ENCODE data around the gene CAPS2. TPM values are rescaled to one million over a fixed set of nuclear protein-coding genes. Genes with fewer than 3 reads are reported as not detected.

CAPS2 gene
- total and polyA plus RNA-seq, 9 of the 15 experiments (the other 6 are each of a cell fraction or from before 2014, with no cell fraction given) = 0.10 to 0.82 (median 0.47) TPM; not detected in 1

- peak; percentile 78 for TF ChIP-seq E2F3 (CRISPR knock-in tag; IDR thresholded peaks at IDR 0.05)
- no peak for TF ChIP-seq SIRT6 (IDR thresholded peaks at IDR 0.05; ENCODE audit: low read depth, low read length)
- TF ChIP-seq CHD2 (IDR thresholded peaks at IDR 0.05; ENCODE audit: low read depth, low read length) = no peak
- peak; percentile 69 for TF ChIP-seq FIP1L1 (IDR thresholded peaks at IDR 0.05; ENCODE audit: low read depth, low read length, poor library complexity, severe bottlenecking)
- TF ChIP-seq ZC3H8 (IDR thresholded peaks at IDR 0.05) = no peak
- peak; percentile 97 for TF ChIP-seq CEBPB (tag; IDR thresholded peaks at IDR 0.05)
- TF ChIP-seq CBX2 (IDR thresholded peaks at IDR 0.05; ENCODE audit: insufficient read depth, low read length, poor library complexity, severe bottlenecking) = no peak
- no peak for TF ChIP-seq EZH2 (IDR thresholded peaks at IDR 0.05; ENCODE audit: borderline replicate concordance, low read depth, low read length)
- no peak for TF ChIP-seq ZNF121 (CRISPR knock-in tag; conservative IDR thresholded peaks at IDR 0.05)
- peak; percentile 73 for TF ChIP-seq RNF2 (IDR thresholded peaks at IDR 0.05)
- TF ChIP-seq ZNF431 (CRISPR knock-in tag; IDR thresholded peaks at IDR 0.05) = no peak
- TF ChIP-seq, protein P1, sequence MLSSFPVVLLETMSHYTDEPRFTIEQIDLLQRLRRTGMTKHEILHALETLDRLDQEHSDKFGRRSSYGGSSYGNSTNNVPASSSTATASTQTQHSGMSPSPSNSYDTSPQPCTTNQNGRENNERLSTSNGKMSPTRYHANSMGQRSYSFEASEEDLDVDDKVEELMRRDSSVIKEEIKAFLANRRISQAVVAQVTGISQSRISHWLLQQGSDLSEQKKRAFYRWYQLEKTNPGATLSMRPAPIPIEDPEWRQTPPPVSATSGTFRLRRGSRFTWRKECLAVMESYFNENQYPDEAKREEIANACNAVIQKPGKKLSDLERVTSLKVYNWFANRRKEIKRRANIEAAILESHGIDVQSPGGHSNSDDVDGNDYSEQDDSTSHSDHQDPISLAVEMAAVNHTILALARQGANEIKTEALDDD (IDR thresholded peaks at IDR 0.05) = no peak
- peak; percentile 97 for TF ChIP-seq ESRRA (IDR thresholded peaks at IDR 0.05; ENCODE audit: borderline replicate concordance, low read depth)
- TF ChIP-seq OTX1 (CRISPR knock-in tag; IDR thresholded peaks at IDR 0.05) = no peak
- TF ChIP-seq ZNF436 (CRISPR knock-in tag; IDR thresholded peaks at IDR 0.05) = no peak
- no peak for TF ChIP-seq DDX20 (tag; IDR thresholded peaks at IDR 0.05; ENCODE audit: low read depth)
- TF ChIP-seq CBX5 (IDR thresholded peaks at IDR 0.05; ENCODE audit: borderline replicate concordance, low read depth) = no peak
- 0 out of 4 replicates have a peak, but pooled peaks of 1 of the 2 experiments have one; percentile 25 for TF ChIP-seq TBL1XR1 (IDR thresholded peaks at IDR 0.05; ENCODE audit: low read length in 2 of 2)
- peak; percentile 93 for TF ChIP-seq RFX1 (IDR thresholded peaks at IDR 0.05)
- TF ChIP-seq SP1 (CRISPR knock-in tag; IDR thresholded peaks at IDR 0.05) = peak; percentile 65; the same call in 1 of the 2 replicates
- peak; percentile 78 for TF ChIP-seq E2F1 (CRISPR knock-in tag; IDR thresholded peaks at IDR 0.05)
- TF ChIP-seq ZBTB7A (IDR thresholded peaks at IDR 0.05; ENCODE audit: borderline replicate concordance, control insufficient read depth, low read depth, low read length) = peak; percentile 61; the same call in 1 of the 2 replicates
- TF ChIP-seq NFYB (IDR thresholded peaks at IDR 0.05; ENCODE audit: extremely low read depth, insufficient read length) = no peak
- no peak for TF ChIP-seq E4F1 (CRISPR knock-in tag; IDR thresholded peaks at IDR 0.05; ENCODE audit: borderline replicate concordance)
- peak; percentile 89 for TF ChIP-seq ZNF134 (CRISPR knock-in tag; conservative IDR thresholded peaks at IDR 0.05)
Observed at GRCh38 chr12:75329918-75330826, at the start of gene CAPS2 (continued).
